Tibial artery (tissue), 4 donors: ENCODE results near the gene MYBPH.

Experiments
- DNase-seq, 2 donors: peaks; one replicate each; pipeline ENCODE4 v3.0.0-alpha.2; 2019
- H3K27ac ChIP-seq, 2 donors: fragments of 200-600 bp; sonication (generic) in 1 of 2; 1 replicate in 1 of 2; 2 replicates in 1 of 2; pipeline ENCODE4 v1.5.1; 2018 to 2019; ENCODE audit warnings: mild to moderate bottlenecking in 1 of 2
- H3K27me3 ChIP-seq, 2 donors: fragments of 200-600 bp; sonication (generic) in 1 of 2; one replicate each; pipeline versions ENCODE4 v1.5.1 to v1.6.0; 2016 to 2019
- H3K36me3 ChIP-seq, 3 donors: fragments of 200-600 bp; sonication (generic) in 2 of 3; one replicate each; pipeline ENCODE4 v1.5.1; 2016 to 2019; ENCODE audit warnings: mild to moderate bottlenecking in 2 of 3
- H3K4me1 ChIP-seq, 4 donors: fragments of 200-600 bp; sonication (generic) in 2 of 4; 1 replicate in 3 of 4; 2 replicates in 1 of 4; pipeline ENCODE4 v1.5.1; 2016 to 2019
- H3K4me3 ChIP-seq, 2 donors: fragments of 200-600 bp; sonication (generic) in 1 of 2; 1 replicate in 1 of 2; 2 replicates in 1 of 2; pipeline ENCODE4 v1.5.1; 2018 to 2019; ENCODE audit warnings: mild to moderate bottlenecking in 2 of 2
- H3K9me3 ChIP-seq, 3 donors: fragments of 200-600 bp; sonication (generic) in 1 of 3; one replicate each; pipeline ENCODE4 v1.5.1; 2016 to 2019
- CTCF ChIP-seq, 2 experiments: fragments of 200-600 bp in 1 of 2; fragments of 450-650 bp in 1 of 2; IDR thresholded peaks; one replicate each; pipeline ENCODE4 v1.5.1; 2017 to 2019; ENCODE audit warnings: antibody characterized with exemption in 2 of 2, mild to moderate bottlenecking in 1 of 2, moderate library complexity in 1 of 2
- intact Hi-C: fragments of 100-400 bp; cut with DNase I; formaldehyde crosslinking; loops from one replicate; pipeline ENCODE4 v1.15.0; 2023; ENCODE audit warnings: low total_unique reads

Gene MYBPH

DNA sequence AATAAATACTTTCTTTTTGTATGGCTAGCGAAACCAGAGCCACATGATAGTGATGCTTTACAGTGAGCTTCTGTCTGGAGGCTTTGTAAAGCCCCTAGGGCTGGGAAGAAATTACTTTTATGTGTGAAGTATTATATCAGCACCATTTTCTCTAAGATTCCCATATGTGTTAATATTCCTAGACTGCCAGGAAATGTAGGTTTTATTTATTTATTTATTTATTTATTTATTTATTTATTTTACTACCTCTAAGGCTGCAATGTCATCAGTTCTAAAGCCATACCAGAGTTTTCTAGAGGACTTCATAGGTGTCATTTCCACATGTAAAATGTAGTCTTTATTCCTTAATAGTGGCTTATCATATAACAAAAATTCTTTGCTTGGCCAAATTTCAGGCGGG, 15.3 kb upstream of the MYBPH start:
- no peak overlapping the region for H3K27ac ChIP-seq
- no peaks in the 10 kb centered on the region for H3K27me3 ChIP-seq
- TF ChIP-seq CTCF (IDR thresholded peaks at IDR 0.05) = no peak
- no peaks in the 10 kb centered on the region for H3K9me3 ChIP-seq
- no peaks in the 10 kb centered on the region for H3K36me3 ChIP-seq
- H3K4me1 ChIP-seq = peaks cover 0 to 9% (median 0%) of the 10 kb centered on the region in 4 donors
- intact Hi-C loops = no loop called here
- no peak for DNase-seq
- no peak overlapping the region for H3K4me3 ChIP-seq

GRCh38 chr1:203189951-203190352, 14.3 kb upstream of the MYBPH start:
- Histone ChIP-seq H3K9me3 (no peaks in the 10 kb centered on the region), H3K27ac (no peak overlapping the region), H3K27me3 (no peaks in the 10 kb centered on the region), H3K4me1 (peaks cover 0 to 9% (median 0%) of the 10 kb centered on the region in 4 donors), H3K4me3 (no peak overlapping the region), H3K36me3 (no peaks in the 10 kb centered on the region)
- no peak for TF ChIP-seq CTCF (IDR thresholded peaks at IDR 0.05)
- intact Hi-C loops = no loop called here
- DNase-seq = peak in 1 of 2 donors; percentile 58

DNA sequence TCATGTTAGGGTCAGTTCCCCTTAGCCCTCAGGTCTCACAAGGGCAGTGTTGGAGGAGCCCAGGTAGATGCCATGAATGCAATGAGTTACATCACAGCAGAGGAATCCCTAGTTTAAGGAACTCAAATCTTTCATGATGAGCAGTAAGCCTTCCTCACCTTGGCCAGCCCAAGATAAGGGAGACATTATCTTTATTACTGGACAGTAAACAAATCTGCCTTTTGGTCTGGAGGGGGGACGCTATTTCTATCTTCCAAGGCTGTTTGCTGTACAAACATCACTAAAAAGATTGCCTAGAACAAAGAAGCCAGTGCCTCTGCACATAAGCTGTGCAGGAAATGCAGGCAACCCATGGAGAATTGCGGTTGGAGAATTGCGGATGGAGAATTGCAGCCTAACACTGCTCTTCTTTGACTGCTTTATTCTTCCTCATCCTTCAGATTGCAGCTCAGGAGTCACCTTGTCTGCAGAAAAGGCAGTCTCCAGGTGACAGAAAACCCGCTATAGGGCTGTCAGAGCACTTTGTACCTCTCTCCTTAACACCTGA, 13.1 kb upstream of the MYBPH start:
- no peak for TF ChIP-seq CTCF (IDR thresholded peaks at IDR 0.05)
- Histone ChIP-seq H3K4me3 (no peak overlapping the region), H3K36me3 (no peaks in the 10 kb centered on the region), H3K9me3 (no peaks in the 10 kb centered on the region), H3K27ac (no peak overlapping the region), H3K27me3 (no peaks in the 10 kb centered on the region), H3K4me1 (peaks cover 0 to 9% (median 0%) of the 10 kb centered on the region in 4 donors)
- intact Hi-C loops = no loop called here
- no peak for DNase-seq

- H3K27ac ChIP-seq = no peak overlapping the region
- intact Hi-C loops = no loop called here
- no peak for TF ChIP-seq CTCF (IDR thresholded peaks at IDR 0.05)
These were observed 12.2 kb upstream of the MYBPH start for GRCh38 chr1:203187689-203188264.

GRCh38 chr1:203187304-203187685, 11.7 kb upstream of the MYBPH start:
- Histone ChIP-seq H3K27ac (no peak overlapping the region), H3K9me3 (no peaks in the 10 kb centered on the region), H3K4me3 (no peak overlapping the region), H3K36me3 (no peaks in the 10 kb centered on the region), H3K4me1 (peaks cover 0 to 9% (median 0%) of the 10 kb centered on the region in 4 donors), H3K27me3 (no peaks in the 10 kb centered on the region)
- intact Hi-C loops = no loop called here
- no peak for TF ChIP-seq CTCF (IDR thresholded peaks at IDR 0.05)
- DNase-seq = peak in 1 of 2 donors; percentile 4

More at GRCh38 chr1:203187689-203188264, 12.2 kb upstream of the MYBPH start:
- Histone ChIP-seq H3K36me3 (no peaks in the 10 kb centered on the region), H3K4me3 (no peak overlapping the region), H3K9me3 (no peaks in the 10 kb centered on the region), H3K27me3 (no peaks in the 10 kb centered on the region), H3K4me1 (peaks cover 0 to 9% (median 0%) of the 10 kb centered on the region in 4 donors)
- DNase-seq = no peak
